PFSK-1 (cell line): ENCODE results near the gene RXFP3.

ENCODE experiments used
- FOXP2 ChIP-seq: optimal IDR thresholded peaks from 2 replicates; pipeline ENCODE3; 2011; ENCODE audit warnings: borderline replicate concordance, control low read depth, inconsistent platforms; ENCODE audit not compliant: insufficient read depth; ENCODE audit errors: extremely low read length, extremely low read depth
- POLR2AphosphoS5 ChIP-seq: IDR thresholded peaks from 2 replicates; pipeline ENCODE4 v1.6.1; 2012; ENCODE audit warnings: low read depth, mild to moderate bottlenecking, control low read depth, low read length, moderate library complexity
- SIN3A ChIP-seq: IDR thresholded peaks from 2 replicates; pipeline ENCODE4 v1.6.1; 2012; ENCODE audit warnings: mild to moderate bottlenecking, low read length, moderate library complexity, borderline replicate concordance; ENCODE audit not compliant: insufficient read depth
- TAF1 ChIP-seq: IDR thresholded peaks from 2 replicates; pipeline ENCODE4 v1.6.1; 2012; ENCODE audit warnings: low read length, control low read depth, borderline replicate concordance; ENCODE audit not compliant: insufficient read depth
- TF ChIP-seq, protein P1 (sequence below), 2 experiments: IDR thresholded peaks; 2 replicates each; pipeline versions ENCODE4 v1.6.1 to v1.8.0; 2011 to 2012; ENCODE audit warnings: low read depth in 2 of 2, low read length in 2 of 2, control low read depth in 1 of 2, inconsistent platforms in 1 of 2, mild to moderate bottlenecking in 1 of 2, moderate library complexity in 1 of 2; ENCODE audit not compliant: insufficient read depth in 1 of 2

Gene RXFP3

DNA sequence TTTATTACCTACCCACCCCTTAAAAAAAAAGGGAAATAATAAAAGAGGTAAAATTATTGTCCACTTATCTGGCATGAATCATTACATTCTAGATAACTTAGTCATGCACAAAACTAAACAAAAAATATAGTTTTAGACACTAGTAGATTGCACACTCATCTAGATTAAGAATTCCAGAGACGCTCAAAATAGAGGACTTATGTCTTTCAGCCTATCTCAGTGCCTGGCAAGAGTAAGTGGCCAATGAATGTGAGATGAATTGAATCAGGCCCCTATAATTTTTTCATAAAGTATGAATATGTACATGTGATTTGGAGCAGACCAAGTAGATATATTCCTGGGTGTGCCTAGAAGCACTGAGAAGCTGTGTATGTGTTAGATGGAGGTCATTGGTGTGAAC is 2.0 kb upstream of the RXFP3 start:
- no peak for TF ChIP-seq FOXP2
- TF ChIP-seq, protein P1, sequence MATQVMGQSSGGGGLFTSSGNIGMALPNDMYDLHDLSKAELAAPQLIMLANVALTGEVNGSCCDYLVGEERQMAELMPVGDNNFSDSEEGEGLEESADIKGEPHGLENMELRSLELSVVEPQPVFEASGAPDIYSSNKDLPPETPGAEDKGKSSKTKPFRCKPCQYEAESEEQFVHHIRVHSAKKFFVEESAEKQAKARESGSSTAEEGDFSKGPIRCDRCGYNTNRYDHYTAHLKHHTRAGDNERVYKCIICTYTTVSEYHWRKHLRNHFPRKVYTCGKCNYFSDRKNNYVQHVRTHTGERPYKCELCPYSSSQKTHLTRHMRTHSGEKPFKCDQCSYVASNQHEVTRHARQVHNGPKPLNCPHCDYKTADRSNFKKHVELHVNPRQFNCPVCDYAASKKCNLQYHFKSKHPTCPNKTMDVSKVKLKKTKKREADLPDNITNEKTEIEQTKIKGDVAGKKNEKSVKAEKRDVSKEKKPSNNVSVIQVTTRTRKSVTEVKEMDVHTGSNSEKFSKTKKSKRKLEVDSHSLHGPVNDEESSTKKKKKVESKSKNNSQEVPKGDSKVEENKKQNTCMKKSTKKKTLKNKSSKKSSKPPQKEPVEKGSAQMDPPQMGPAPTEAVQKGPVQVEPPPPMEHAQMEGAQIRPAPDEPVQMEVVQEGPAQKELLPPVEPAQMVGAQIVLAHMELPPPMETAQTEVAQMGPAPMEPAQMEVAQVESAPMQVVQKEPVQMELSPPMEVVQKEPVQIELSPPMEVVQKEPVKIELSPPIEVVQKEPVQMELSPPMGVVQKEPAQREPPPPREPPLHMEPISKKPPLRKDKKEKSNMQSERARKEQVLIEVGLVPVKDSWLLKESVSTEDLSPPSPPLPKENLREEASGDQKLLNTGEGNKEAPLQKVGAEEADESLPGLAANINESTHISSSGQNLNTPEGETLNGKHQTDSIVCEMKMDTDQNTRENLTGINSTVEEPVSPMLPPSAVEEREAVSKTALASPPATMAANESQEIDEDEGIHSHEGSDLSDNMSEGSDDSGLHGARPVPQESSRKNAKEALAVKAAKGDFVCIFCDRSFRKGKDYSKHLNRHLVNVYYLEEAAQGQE (IDR thresholded peaks at IDR 0.05; ENCODE audit: insufficient read depth in 1 of 2, low read depth in 2 of 2, low read length in 2 of 2), result no peak

DNA sequence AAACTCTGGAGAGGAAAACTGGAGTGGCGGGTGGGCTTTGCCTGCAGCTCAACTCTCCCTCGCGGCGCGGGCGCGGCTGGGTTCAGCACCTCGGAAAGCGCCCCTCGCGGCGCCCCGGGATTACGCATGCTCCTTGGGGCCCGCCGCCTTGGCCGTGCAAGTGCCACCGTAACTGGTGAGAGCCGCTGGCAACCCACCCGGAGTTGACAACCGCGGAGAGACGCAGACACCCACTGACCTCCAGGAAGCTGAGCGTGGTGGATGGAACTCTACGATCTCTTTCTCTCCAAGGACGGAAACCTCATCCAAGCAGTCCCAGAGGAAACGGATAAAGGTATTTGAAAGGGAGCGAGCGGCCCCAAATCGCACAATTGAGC is 194 bp upstream of the RXFP3 start:
- TF ChIP-seq, protein P1 (IDR thresholded peaks at IDR 0.05; ENCODE audit: insufficient read depth in 1 of 2, low read depth in 2 of 2, low read length in 2 of 2), result peak; percentile 96 to 97
- TF ChIP-seq TAF1 (no peak), SIN3A (no peak), FOXP2 (no peak), POLR2AphosphoS5 (no peak)

DNA sequence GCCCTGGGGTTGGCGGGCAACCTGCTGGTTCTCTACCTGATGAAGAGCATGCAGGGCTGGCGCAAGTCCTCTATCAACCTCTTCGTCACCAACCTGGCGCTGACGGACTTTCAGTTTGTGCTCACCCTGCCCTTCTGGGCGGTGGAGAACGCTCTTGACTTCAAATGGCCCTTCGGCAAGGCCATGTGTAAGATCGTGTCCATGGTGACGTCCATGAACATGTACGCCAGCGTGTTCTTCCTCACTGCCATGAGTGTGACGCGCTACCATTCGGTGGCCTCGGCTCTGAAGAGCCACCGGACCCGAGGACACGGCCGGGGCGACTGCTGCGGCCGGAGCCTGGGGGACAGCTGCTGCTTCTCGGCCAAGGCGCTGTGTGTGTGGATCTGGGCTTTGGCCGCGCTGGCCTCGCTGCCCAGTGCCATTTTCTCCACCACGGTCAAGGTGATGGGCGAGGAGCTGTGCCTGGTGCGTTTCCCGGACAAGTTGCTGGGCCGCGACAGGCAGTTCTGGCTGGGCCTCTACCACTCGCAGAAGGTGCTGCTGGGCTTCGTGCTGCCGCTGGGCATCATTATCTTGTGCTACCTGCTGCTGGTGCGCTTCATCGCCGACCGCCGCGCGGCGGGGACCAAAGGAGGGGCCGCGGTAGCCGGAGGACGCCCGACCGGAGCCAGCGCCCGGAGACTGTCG is 976 bp downstream of the RXFP3 start:
- TF ChIP-seq TAF1 (no peak), FOXP2 (no peak), SIN3A (no peak)
- TF ChIP-seq, protein P1 (IDR thresholded peaks at IDR 0.05; ENCODE audit: insufficient read depth in 1 of 2, low read depth in 2 of 2, low read length in 2 of 2), result no peak

DNA sequence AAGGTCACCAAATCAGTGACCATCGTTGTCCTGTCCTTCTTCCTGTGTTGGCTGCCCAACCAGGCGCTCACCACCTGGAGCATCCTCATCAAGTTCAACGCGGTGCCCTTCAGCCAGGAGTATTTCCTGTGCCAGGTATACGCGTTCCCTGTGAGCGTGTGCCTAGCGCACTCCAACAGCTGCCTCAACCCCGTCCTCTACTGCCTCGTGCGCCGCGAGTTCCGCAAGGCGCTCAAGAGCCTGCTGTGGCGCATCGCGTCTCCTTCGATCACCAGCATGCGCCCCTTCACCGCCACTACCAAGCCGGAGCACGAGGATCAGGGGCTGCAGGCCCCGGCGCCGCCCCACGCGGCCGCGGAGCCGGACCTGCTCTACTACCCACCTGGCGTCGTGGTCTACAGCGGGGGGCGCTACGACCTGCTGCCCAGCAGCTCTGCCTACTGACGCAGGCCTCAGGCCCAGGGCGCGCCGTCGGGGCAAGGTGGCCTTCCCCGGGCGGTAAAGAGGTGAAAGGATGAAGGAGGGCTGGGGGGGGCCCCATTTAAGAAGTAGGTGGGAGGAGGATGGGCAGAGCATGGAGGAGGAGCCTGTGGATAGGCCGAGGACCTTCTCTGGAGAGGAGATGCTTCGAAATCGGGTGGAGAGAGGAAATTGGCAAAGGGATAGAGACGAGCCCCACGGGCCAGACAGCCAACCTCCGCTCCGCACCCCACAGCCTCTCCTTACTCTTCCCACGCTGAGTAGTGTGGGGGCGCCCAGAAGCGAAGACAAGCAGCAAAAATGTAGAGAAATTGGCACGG is 1.7 kb downstream of the RXFP3 start:
- TF ChIP-seq TAF1, result no peak
- TF ChIP-seq, protein P1 (IDR thresholded peaks at IDR 0.05; ENCODE audit: insufficient read depth in 1 of 2, low read depth in 2 of 2, low read length in 2 of 2), result no peak
- TF ChIP-seq POLR2AphosphoS5, result no peak
- no peak for TF ChIP-seq FOXP2
- no peak for TF ChIP-seq SIN3A

DNA sequence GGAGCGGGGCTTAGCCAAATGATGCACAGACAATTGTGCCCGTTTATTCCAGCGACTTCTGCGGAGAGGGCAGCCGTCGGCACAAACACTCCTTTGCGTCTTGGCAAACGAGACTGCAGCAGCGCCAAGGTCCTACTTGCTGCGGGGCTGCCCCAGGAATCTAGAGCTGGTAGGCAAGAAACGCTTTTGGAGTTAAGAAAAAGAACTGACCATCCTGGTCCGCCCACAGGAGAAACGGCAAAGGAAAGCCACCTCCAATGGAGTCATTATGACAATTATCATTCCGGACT is 2.3 kb downstream of the RXFP3 start:
- TF ChIP-seq POLR2AphosphoS5, result no peak
- no peak for TF ChIP-seq SIN3A
- TF ChIP-seq, protein P1 (IDR thresholded peaks at IDR 0.05; ENCODE audit: insufficient read depth in 1 of 2, low read depth in 2 of 2, low read length in 2 of 2), result no peak
- no peak for TF ChIP-seq TAF1
- TF ChIP-seq FOXP2, result no peak
